Right lobe of liver (tissue), 6 donors: ENCODE data around the gene SLC15A4. TPM values are rescaled to one million over a fixed set of nuclear protein-coding genes. Genes with fewer than 3 reads are reported as not detected.
"Not testable (repeated sequence)": the region's sequence is repeated elsewhere in the genome, so short reads cannot be mapped to it uniquely, and the experiment has no call there.

Experiments
- ATAC-seq, 4 donors: fragments of 200-7000 bp; cut with Tn5 transposase; one replicate each; pipeline ENCODE4 v1.9.1; 2020; ENCODE audit warnings: mild to moderate bottlenecking in 4 of 4, moderate library complexity in 4 of 4
- DNase-seq, 3 donors: peaks; one replicate each; pipeline ENCODE4 v3.0.0-alpha.2; 2020
- H3K27ac ChIP-seq, 3 donors: fragments of 200-600 bp; one replicate each; pipeline ENCODE4 v1.8.0; 2022
- H3K27me3 ChIP-seq, 2 donors: fragments of 200-600 bp; one replicate each; pipeline ENCODE4 v1.8.0; 2022
- H3K36me3 ChIP-seq, 4 donors: fragments of 200-600 bp; sonication (generic) in 1 of 4; one replicate each; pipeline versions ENCODE4 v1.5.1 to v1.8.0; 2017 to 2022; ENCODE audit warnings: control low read depth in 1 of 4
- H3K4me1 ChIP-seq, 4 donors: fragments of 200-600 bp; sonication (generic) in 1 of 4; one replicate each; pipeline versions ENCODE4 v1.5.1 to v1.8.0; 2017 to 2022; ENCODE audit warnings: control low read depth in 1 of 4
- H3K4me3 ChIP-seq, 3 donors: fragments of 200-600 bp; one replicate each; pipeline ENCODE4 v1.8.0; 2022
- H3K9me3 ChIP-seq, 4 donors: fragments of 200-600 bp; sonication (generic) in 1 of 4; one replicate each; pipeline versions ENCODE4 v1.5.1 to v1.8.0; 2017 to 2022; ENCODE audit warnings: control low read depth in 1 of 4
- CTCF ChIP-seq, 4 donors: fragments of 200-600 bp in 3 of 4; fragments of 450-650 bp in 1 of 4; IDR thresholded peaks; one replicate each; pipeline versions ENCODE4 v1.5.1 to v1.8.0; 2016 to 2022; ENCODE audit warnings: antibody characterized with exemption in 4 of 4, mild to moderate bottlenecking in 2 of 4
- POLR2A ChIP-seq: fragments of 450-650 bp; IDR thresholded peaks from one replicate; pipeline ENCODE4 v1.6.1; 2017; ENCODE audit warnings: antibody characterized with exemption, mild to moderate bottlenecking
- WGBS: methylation state at CpG from one replicate; pipeline ENCODE4 v1.1.6; 2018; ENCODE audit warnings: low coverage, low lambda C conversion rate; ENCODE audit not compliant: insufficient coverage; ENCODE audit errors: missing lambda C conversion rate; 5-methylcytosine and 5-hydroxymethylcytosine counted together
- intact Hi-C, 2 donors: fragments of 100-400 bp; cut with DNase I; formaldehyde crosslinking; loops; one replicate each; pipeline versions ENCODE4 v1.11.2 to v1.14.1; 2022
- total RNA-seq, 6 experiments: library from RNA; depleted of rRNA in 2 of 6; stranded (reverse); fragments of >200 nt in 2 of 6; fragmentation: NEBNext Ultra II Directional in 3 of 6; extraction: Animal tissue kit (Norgen Biotek cat#: 25700) in 3 of 6; gene quantifications; one replicate each; pipeline versions ENCODE4 v1.1.0 to v1.2.4, GENCODE V29; 2016 to 2023
- donor health status: DM: no; HTN: yes; CAD: no.
- donor health status: DM: no; HTN: no; CAD: no.
- donor health status: DM: no; HTN: no; CAD: no.
- donor health status: DM: no; HTN: yes; CAD: no.
- donor health status: DM: no; HTN: yes; CAD: no.

SLC15A4 gene
- total RNA-seq, 6 experiments from 2014 or later, result 10.7 to 49.2 (median 25.5) TPM

GRCh38 chr12:128848371-128848770 lies 24.6 kb upstream of the SLC15A4 start:
- no peak overlapping the region for H3K4me3 ChIP-seq
- H3K36me3 ChIP-seq, result no peaks in the 10 kb centered on the region
- no peaks in the 10 kb centered on the region for H3K9me3 ChIP-seq
- WGBS, result 91% methylated on average over 7 of the region's 14 CpGs
- ATAC-seq, result no peak
- intact Hi-C loops, result no loop called here
- no peaks in the 10 kb centered on the region for H3K27me3 ChIP-seq
- H3K27ac ChIP-seq, result no peak overlapping the region
- H3K4me1 ChIP-seq, result no peaks in the 10 kb centered on the region
- no peak for DNase-seq
- TF ChIP-seq CTCF (IDR thresholded peaks at IDR 0.05) (no peak), POLR2A (no peak)

- not testable (repeated sequence) for DNase-seq
- WGBS, result 93% methylated on average over 11 of the region's 27 CpGs
These were observed 22.9 kb upstream of the SLC15A4 start for GRCh38 chr12:128846671-128847070.

GRCh38 chr12:128844031-128844635 lies 20.4 kb upstream of the SLC15A4 start:
- Histone ChIP-seq H3K4me1 (no peaks in the 10 kb centered on the region), H3K27ac (no peak overlapping the region), H3K36me3 (no peaks in the 10 kb centered on the region), H3K4me3 (no peak overlapping the region), H3K9me3 (no peaks in the 10 kb centered on the region), H3K27me3 (no peaks in the 10 kb centered on the region)
- no peak for DNase-seq
- TF ChIP-seq POLR2A (no peak), CTCF (IDR thresholded peaks at IDR 0.05) (peak; percentile 8 to 36 (median 30))
- ATAC-seq, result peak; percentile 66 to 76 (median 72)
- WGBS, result 20% methylated on average over 3 of the region's 11 CpGs
- intact Hi-C loops, result no loop called here

More at GRCh38 chr12:128846671-128847070, 22.9 kb upstream of the SLC15A4 start:
- H3K27ac ChIP-seq, H3K4me1 ChIP-seq, H3K4me3 ChIP-seq, H3K36me3 ChIP-seq, ATAC-seq, intact Hi-C loops, H3K27me3 ChIP-seq, H3K9me3 ChIP-seq: not testable (repeated sequence)

DNA sequence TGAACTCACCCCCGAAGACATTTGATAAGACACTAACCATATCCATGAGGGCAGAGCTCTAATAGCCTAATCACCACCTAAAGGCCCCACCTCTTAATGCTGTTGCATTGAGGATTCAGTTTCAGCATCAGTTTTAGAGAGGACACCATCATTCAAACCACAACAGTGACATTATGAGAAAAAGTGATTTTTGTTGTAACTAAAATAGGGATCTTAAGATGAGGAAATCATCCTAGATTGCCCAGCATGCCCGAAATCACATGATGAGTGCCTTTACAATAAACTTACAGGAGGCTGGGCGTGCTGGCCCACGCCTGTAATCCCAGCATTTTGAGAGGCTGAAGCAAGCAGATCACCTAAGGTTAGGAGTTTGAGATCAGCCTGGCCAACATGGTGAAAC lies 19.8 kb upstream of the SLC15A4 start:
- intact Hi-C loops, result no loop called here
- H3K27ac ChIP-seq, result no peak overlapping the region
- TF ChIP-seq POLR2A (no peak), CTCF (IDR thresholded peaks at IDR 0.05) (no peak)
- 81% methylated on average over 4 of the region's 4 CpGs for WGBS
- H3K9me3 ChIP-seq, result no peaks in the 10 kb centered on the region
- H3K27me3 ChIP-seq, result no peaks in the 10 kb centered on the region
- no peaks in the 10 kb centered on the region for H3K4me1 ChIP-seq
- DNase-seq (no peak), ATAC-seq (no peak)
- no peaks in the 10 kb centered on the region for H3K36me3 ChIP-seq
- H3K4me3 ChIP-seq, result no peak overlapping the region

DNA sequence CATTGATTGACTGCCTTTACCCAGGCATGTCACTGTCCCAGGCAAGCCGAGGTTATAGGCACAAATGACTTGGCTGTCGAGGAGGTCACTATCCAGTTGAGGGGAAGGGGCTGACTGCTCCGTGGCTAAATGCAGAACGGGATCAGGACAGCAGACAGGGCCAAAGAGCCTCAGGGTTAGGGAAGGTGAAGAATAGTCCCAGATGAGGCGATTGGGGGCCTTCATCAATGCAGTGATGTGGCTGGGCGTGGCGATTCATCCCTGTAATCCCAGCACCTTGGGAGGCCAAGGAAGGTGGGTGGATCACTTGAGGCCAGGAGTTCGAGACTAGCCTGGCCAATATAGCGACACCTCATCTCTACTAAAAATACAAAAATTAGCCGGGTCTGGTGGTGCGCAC lies 18.8 kb upstream of the SLC15A4 start:
- intact Hi-C loops, result no loop called here
- ATAC-seq, result no peak
- no peaks in the 10 kb centered on the region for H3K27me3 ChIP-seq
- WGBS, result 89% methylated on average over 11 of the region's 11 CpGs
- H3K36me3 ChIP-seq, result no peaks in the 10 kb centered on the region
- H3K4me1 ChIP-seq, result no peaks in the 10 kb centered on the region
- DNase-seq, result no peak
- H3K27ac ChIP-seq, result no peak overlapping the region
- H3K4me3 ChIP-seq, result no peak overlapping the region
- no peak for TF ChIP-seq CTCF (IDR thresholded peaks at IDR 0.05)
- no peak for TF ChIP-seq POLR2A
- H3K9me3 ChIP-seq, result no peaks in the 10 kb centered on the region
